GM12878 (cell line): ENCODE results near the gene PRKRA. TPM values are rescaled to one million over a fixed set of nuclear protein-coding genes. Genes with fewer than 3 reads are reported as not detected.

ENCODE experiments used
- BCL11A ChIP-seq: IDR thresholded peaks from 2 replicates; pipeline ENCODE4 v1.6.1; 2011; ENCODE audit warnings: low read depth, low read length
- BRCA1 ChIP-seq: IDR thresholded peaks from 2 replicates; pipeline ENCODE4 v1.6.1; 2011; ENCODE audit warnings: low read depth, low read length, improper control_type of control experiment
- CBFB ChIP-seq: IDR thresholded peaks from 2 replicates; pipeline ENCODE4 v1.6.1; 2016; ENCODE audit warnings: antibody characterized with exemption, low read depth
- CBX5 ChIP-seq: sonication (generic); IDR thresholded peaks from 2 replicates; pipeline ENCODE4 v1.6.1; 2016; ENCODE audit warnings: low read depth, moderate library complexity, mild to moderate bottlenecking, inconsistent platforms
- CEBPB ChIP-seq, 2 experiments: fragments of 150-350 bp in 1 of 2; IDR thresholded peaks; 2 replicates each; pipeline ENCODE4 v1.6.1; 2012 to 2014; ENCODE audit warnings: low read depth in 2 of 2, low read length in 2 of 2, borderline replicate concordance in 1 of 2, inconsistent platforms in 1 of 2
- CREB1 ChIP-seq: IDR thresholded peaks from 2 replicates; pipeline ENCODE4 v1.6.1; 2012; ENCODE audit warnings: low read depth, mild to moderate bottlenecking, inconsistent platforms
- DPF2 ChIP-seq: fragments of 450-650 bp; IDR thresholded peaks from 2 replicates; pipeline ENCODE4 v1.6.1; 2017; ENCODE audit warnings: mild to moderate bottlenecking
- EED ChIP-seq: sonication (generic); IDR thresholded peaks from 2 replicates; pipeline ENCODE4 v1.6.1; 2016; ENCODE audit warnings: antibody characterized with exemption, low read depth
- GATAD2B ChIP-seq: fragments of 450-650 bp; conservative IDR thresholded peaks from 2 replicates; pipeline ENCODE4 v1.6.1; 2017; ENCODE audit warnings: low read depth, mild to moderate bottlenecking, moderate library complexity
- IKZF1 ChIP-seq: fragments of 450-650 bp; conservative IDR thresholded peaks from 2 replicates; pipeline ENCODE4 v1.6.1; 2017; ENCODE audit warnings: antibody characterized with exemption, mild to moderate bottlenecking
- IKZF2 ChIP-seq, 2 experiments: fragments of 450-650 bp; IDR thresholded peaks; 2 replicates each; pipeline ENCODE4 v1.6.1; 2017; ENCODE audit warnings: mild to moderate bottlenecking in 2 of 2, moderate library complexity in 2 of 2
- IRF5 ChIP-seq: fragments of 450-650 bp; IDR thresholded peaks from 2 replicates; pipeline ENCODE4 v1.6.1; 2017; ENCODE audit warnings: borderline replicate concordance
- LARP7 ChIP-seq: fragments of 450-650 bp; IDR thresholded peaks from 2 replicates; pipeline ENCODE4 v1.6.1; 2017; ENCODE audit warnings: mild to moderate bottlenecking
- NBN ChIP-seq: fragments of 450-650 bp; IDR thresholded peaks from 2 replicates; pipeline ENCODE4 v1.6.1; 2016
- NFIC ChIP-seq: IDR thresholded peaks from 2 replicates; pipeline ENCODE4 v1.6.1; 2012; ENCODE audit warnings: low read depth, mild to moderate bottlenecking, inconsistent platforms, low read length, moderate library complexity
- NR2C2 ChIP-seq: IDR thresholded peaks from 2 replicates; pipeline ENCODE4 v1.6.1; 2011; ENCODE audit warnings: borderline replicate concordance, low read depth; ENCODE audit not compliant: control insufficient read depth, insufficient read length
- POLR2A ChIP-seq: IDR thresholded peaks from 2 replicates; pipeline ENCODE4 v1.6.1; 2011; ENCODE audit warnings: low read depth, mild to moderate bottlenecking, low read length
- POLR2AphosphoS5 ChIP-seq: IDR thresholded peaks from 2 replicates; pipeline ENCODE4 v1.6.1; 2011; ENCODE audit warnings: mild to moderate bottlenecking, low read length, inconsistent platforms
- POU2F2 ChIP-seq: IDR thresholded peaks from 3 replicates; pipeline ENCODE4 v1.6.1; 2011; ENCODE audit warnings: low read depth, mild to moderate bottlenecking, low read length, borderline replicate concordance
- RAD21 ChIP-seq: IDR thresholded peaks from 2 replicates; pipeline ENCODE4 v1.6.1; 2011; ENCODE audit warnings: mild to moderate bottlenecking, low read depth, low read length, moderate library complexity; ENCODE audit not compliant: insufficient read depth
- SPI1 ChIP-seq: IDR thresholded peaks from 2 replicates; pipeline ENCODE4 v1.6.1; 2011; ENCODE audit warnings: low read depth, mild to moderate bottlenecking, low read length, moderate library complexity, borderline replicate concordance; ENCODE audit not compliant: insufficient read depth
- SREBF2 ChIP-seq: IDR thresholded peaks from 2 replicates; pipeline ENCODE4 v1.6.1; 2012; ENCODE audit warnings: mild to moderate bottlenecking, low read length
- STAT1 ChIP-seq: fragments of 450-650 bp; conservative IDR thresholded peaks from 2 replicates; pipeline ENCODE4 v1.6.1; 2014; ENCODE audit warnings: antibody characterized with exemption, mild to moderate bottlenecking
- TBL1XR1 ChIP-seq: IDR thresholded peaks from 2 replicates; pipeline ENCODE4 v1.6.1; 2012; ENCODE audit warnings: low read depth, low read length, improper control_type of control experiment
- TCF3 ChIP-seq: IDR thresholded peaks from 2 replicates; pipeline ENCODE4 v1.6.1; 2012; ENCODE audit warnings: low read depth, mild to moderate bottlenecking, low read length, borderline replicate concordance; ENCODE audit not compliant: insufficient read depth
- YBX1 ChIP-seq: fragments of 450-650 bp; IDR thresholded peaks from 2 replicates; pipeline ENCODE4 v1.6.1; 2016; ENCODE audit warnings: antibody characterized with exemption
- ZBTB33 ChIP-seq: fragments of 450-650 bp; IDR thresholded peaks from 2 replicates; pipeline ENCODE4 v1.6.1; 2017; ENCODE audit warnings: mild to moderate bottlenecking
- polyA plus RNA-seq, 11 experiments: library from polyadenylated mRNA; depleted of rRNA in 4 of 11; unstranded in 6 of 11; stranded (reverse) in 5 of 11; fragments of >200 nt; fragmentation: Nextera tagmentation in 4 of 11; fragmentation: Illumina TruSeq in 1 of 11; extraction: Ambion mirVana in 4 of 11; extraction: Trizol in 1 of 11; gene quantifications; 1 replicate in 1 of 11; 2 replicates in 10 of 11; pipeline versions ENCODE4 v1.2.1 to v1.2.3, GENCODE V29; 2011 to 2016; ENCODE audit warnings: inconsistent platforms in 2 of 11, missing spikeins in 2 of 11, low read depth in 1 of 11
- total RNA-seq, 4 experiments: library from RNA; depleted of rRNA in 3 of 4; stranded (reverse); fragments of >200 nt in 3 of 4; fragmentation: Illumina TruSeq in 1 of 4; extraction: Trizol in 1 of 4; gene quantifications; 2 replicates each; pipeline versions ENCODE4 v1.2.1 to v1.2.3, GENCODE V29; 2013 to 2021
- TF ChIP-seq, protein P1 (sequence below): IDR thresholded peaks from 2 replicates; pipeline ENCODE4 v1.6.1; 2011; ENCODE audit warnings: mild to moderate bottlenecking, low read depth, low read length, moderate library complexity; ENCODE audit not compliant: insufficient replicate concordance

Gene PRKRA
- total and polyA plus RNA-seq, 10 of the 15 experiments (the other 5 are each of a cell fraction or from before 2014, with no cell fraction given): 19.1 to 75.6 (median 51.7) TPM

DNA sequence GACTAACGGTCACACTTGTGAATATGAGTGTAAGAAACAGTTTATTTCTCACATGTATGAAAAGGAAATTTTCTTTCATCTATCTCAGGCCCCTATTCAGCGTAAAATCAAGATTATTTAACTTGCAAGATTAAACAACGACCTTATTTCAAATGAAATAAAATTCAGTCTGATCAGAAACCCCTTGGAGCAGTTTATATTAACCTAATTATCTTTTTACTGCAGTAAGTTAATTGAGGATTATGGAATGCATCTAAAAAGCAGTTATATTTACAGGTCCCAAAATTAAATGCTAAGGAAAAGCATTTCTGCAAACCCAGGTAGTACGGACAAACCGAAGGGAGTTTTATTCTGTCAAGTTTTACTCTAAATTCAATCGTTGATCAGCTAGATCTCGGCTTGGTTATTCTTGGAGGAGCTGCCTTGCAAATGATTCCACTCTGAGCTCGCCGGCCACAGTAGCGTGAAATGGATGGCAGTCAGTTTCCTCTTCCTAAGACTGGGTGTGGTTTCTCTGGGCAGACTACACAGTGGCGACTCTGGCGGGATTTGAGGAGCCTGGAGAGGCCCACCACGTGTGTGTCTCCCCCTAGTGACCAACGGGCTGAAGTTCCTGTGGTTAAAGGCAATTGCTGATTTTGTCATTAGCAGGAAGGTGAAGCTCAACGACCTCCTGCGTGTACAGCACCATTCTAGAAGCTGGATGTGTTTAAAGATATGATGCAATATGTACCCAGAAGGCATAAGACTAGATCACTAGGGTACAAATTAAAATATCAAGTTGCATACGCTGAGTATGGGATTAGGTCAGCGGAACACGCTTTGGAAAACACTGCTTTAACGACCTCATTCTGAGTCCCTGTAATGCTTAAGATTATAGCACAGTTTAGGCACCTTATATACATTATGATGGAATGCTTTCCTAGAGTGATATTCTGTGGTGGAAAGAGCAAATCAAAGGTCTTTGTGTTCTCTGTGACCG, 36.4 kb downstream of the PRKRA start (continued):
- TF ChIP-seq IKZF2 (IDR thresholded peaks at IDR 0.05): peak; percentile 89
- peak; percentile 14; the same call in 1 of the 2 replicates for TF ChIP-seq SPI1
- TF ChIP-seq POLR2AphosphoS5: peak; percentile 79
- no peak for TF ChIP-seq YBX1
- peak in 1 of 2 experiments; percentile 69; a peak in 1 of 4 replicates for TF ChIP-seq CEBPB (IDR thresholded peaks at IDR 0.05; ENCODE audit: borderline replicate concordance in 1 of 2, low read depth in 2 of 2, low read length in 2 of 2)
- peak; percentile 65 for TF ChIP-seq NBN
- peak; percentile 18; the same call in 1 of the 2 replicates for TF ChIP-seq BCL11A
- peak; percentile 90 for TF ChIP-seq IKZF1
- TF ChIP-seq LARP7: peak; percentile 69
- TF ChIP-seq SREBF2: no peak
- 0 out of 2 replicates have a peak, but pooled peaks have one; percentile 44 for TF ChIP-seq DPF2
- TF ChIP-seq CREB1: peak; percentile 68
- TF ChIP-seq EED: peak; percentile 84
- 0 out of 2 replicates have a peak, but pooled peaks have one; percentile 45 for TF ChIP-seq STAT1
- peak; percentile 76 for TF ChIP-seq POLR2A
- 0 out of 2 replicates have a peak, but pooled peaks have one; percentile 66 for TF ChIP-seq ZBTB33
- peak; percentile 83; the same call in 1 of the 2 replicates for TF ChIP-seq CBX5
- TF ChIP-seq, protein P1, sequence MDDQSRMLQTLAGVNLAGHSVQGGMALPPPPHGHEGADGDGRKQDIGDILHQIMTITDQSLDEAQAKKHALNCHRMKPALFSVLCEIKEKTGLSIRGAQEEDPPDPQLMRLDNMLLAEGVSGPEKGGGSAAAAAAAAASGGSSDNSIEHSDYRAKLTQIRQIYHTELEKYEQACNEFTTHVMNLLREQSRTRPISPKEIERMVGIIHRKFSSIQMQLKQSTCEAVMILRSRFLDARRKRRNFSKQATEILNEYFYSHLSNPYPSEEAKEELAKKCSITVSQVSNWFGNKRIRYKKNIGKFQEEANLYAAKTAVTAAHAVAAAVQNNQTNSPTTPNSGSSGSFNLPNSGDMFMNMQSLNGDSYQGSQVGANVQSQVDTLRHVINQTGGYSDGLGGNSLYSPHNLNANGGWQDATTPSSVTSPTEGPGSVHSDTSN: no peak
- 0 out of 2 replicates have a peak, but pooled peaks have one; percentile 65 for TF ChIP-seq TBL1XR1
- TF ChIP-seq NR2C2: no peak
- peak; percentile 74; the same call in 2 of the 3 replicates for TF ChIP-seq POU2F2
- TF ChIP-seq IRF5: no peak
- TF ChIP-seq TCF3: 0 out of 2 replicates have a peak, but pooled peaks have one; percentile 9
- TF ChIP-seq BRCA1: no peak
- peak; percentile 18; the same call in 1 of the 2 replicates for TF ChIP-seq NFIC
- TF ChIP-seq RAD21: peak; percentile 85
- TF ChIP-seq GATAD2B: peak; percentile 51; the same call in 1 of the 2 replicates
- peak; percentile 96 for TF ChIP-seq CBFB
